ENCODE data around the gene ZFYVE19. TPM values are rescaled to one million over a fixed set of nuclear protein-coding genes. Genes with fewer than 3 reads are reported as not detected.

Gene ZFYVE19
- total and polyA plus RNA-seq, 2 of the 13 experiments (the other 11 are each of a cell fraction or from before 2014, with no cell fraction given): 23.3 to 44.0 TPM

DNA sequence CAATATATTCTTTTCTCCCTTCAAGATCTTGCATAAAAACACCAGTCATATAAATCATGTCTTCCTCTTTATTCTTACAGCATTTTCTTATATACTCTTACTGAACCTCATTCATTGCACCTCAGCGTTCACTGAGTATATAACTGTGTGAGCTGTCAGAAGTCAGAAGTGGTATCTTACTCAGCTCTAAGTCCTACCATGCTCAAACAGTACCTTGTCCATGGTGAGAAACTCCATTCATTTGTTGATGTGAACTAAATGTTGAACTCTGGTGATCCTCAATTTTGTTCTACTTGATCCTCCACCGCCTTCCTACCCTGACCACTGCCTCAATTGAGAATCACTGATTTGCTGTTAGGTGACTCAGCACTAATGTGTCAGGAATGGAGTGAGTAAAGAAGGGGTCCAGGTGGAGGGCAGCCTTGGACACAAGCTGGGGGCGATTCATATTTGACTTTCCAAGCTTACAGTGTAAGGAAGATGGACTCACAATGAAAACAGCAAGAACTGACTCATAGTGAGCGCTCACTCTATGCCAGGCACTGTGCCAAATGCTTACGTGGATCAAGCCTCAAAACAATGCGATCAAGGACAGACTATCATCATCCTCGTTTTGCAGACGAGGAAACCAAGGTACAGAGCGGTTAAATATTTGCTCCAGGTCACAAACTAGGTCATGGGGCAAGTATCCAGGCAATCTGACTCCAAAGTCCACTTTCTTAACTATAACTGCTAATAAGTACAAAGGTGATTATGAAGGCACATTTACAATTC is 13.5 kb upstream of the ZFYVE19 start (continued):
- TF ChIP-seq, protein P1, sequence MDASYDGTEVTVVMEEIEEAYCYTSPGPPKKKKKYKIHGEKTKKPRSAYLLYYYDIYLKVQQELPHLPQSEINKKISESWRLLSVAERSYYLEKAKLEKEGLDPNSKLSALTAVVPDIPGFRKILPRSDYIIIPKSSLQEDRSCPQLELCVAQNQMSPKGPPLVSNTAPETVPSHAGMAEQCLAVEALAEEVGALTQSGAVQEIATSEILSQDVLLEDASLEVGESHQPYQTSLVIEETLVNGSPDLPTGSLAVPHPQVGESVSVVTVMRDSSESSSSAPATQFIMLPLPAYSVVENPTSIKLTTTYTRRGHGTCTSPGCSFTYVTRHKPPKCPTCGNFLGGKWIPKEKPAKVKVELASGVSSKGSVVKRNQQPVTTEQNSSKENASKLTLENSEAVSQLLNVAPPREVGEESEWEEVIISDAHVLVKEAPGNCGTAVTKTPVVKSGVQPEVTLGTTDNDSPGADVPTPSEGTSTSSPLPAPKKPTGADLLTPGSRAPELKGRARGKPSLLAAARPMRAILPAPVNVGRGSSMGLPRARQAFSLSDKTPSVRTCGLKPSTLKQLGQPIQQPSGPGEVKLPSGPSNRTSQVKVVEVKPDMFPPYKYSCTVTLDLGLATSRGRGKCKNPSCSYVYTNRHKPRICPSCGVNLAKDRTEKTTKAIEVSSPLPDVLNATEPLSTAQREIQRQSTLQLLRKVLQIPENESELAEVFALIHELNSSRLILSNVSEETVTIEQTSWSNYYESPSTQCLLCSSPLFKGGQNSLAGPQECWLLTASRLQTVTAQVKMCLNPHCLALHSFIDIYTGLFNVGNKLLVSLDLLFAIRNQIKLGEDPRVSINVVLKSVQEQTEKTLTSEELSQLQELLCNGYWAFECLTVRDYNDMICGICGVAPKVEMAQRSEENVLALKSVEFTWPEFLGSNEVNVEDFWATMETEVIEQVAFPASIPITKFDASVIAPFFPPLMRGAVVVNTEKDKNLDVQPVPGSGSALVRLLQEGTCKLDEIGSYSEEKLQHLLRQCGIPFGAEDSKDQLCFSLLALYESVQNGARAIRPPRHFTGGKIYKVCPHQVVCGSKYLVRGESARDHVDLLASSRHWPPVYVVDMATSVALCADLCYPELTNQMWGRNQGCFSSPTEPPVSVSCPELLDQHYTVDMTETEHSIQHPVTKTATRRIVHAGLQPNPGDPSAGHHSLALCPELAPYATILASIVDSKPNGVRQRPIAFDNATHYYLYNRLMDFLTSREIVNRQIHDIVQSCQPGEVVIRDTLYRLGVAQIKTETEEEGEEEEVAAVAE (CRISPR knock-in tag; IDR thresholded peaks at IDR 0.05; ENCODE audit: borderline replicate concordance): 0 out of 2 replicates have a peak, but pooled peaks have one; percentile 39
- TF ChIP-seq TRIM24 (CRISPR knock-in tag; IDR thresholded peaks at IDR 0.05): no peak
- TF ChIP-seq ZNF629 (CRISPR knock-in tag; conservative IDR thresholded peaks at IDR 0.05): peak; percentile 22; the same call in 1 of the 2 replicates
- TF ChIP-seq NFE2 (CRISPR knock-in tag; IDR thresholded peaks at IDR 0.05): peak; percentile 63; the same call in 1 of the 2 replicates
- peak; percentile 100 for TF ChIP-seq ZNF205 (CRISPR knock-in tag; IDR thresholded peaks at IDR 0.05)
- TF ChIP-seq ZMYM4 (CRISPR knock-in tag; IDR thresholded peaks at IDR 0.05): peak; percentile 25; the same call in 1 of the 2 replicates
- TF ChIP-seq, protein P2, sequence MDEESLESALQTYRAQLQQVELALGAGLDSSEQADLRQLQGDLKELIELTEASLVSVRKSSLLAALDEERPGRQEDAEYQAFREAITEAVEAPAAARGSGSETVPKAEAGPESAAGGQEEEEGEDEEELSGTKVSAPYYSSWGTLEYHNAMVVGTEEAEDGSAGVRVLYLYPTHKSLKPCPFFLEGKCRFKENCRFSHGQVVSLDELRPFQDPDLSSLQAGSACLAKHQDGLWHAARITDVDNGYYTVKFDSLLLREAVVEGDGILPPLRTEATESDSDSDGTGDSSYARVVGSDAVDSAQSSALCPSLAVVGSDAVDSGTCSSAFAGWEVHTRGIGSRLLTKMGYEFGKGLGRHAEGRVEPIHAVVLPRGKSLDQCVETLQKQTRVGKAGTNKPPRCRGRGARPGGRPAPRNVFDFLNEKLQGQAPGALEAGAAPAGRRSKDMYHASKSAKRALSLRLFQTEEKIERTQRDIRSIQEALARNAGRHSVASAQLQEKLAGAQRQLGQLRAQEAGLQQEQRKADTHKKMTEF (CRISPR knock-in tag; IDR thresholded peaks at IDR 0.05): peak; percentile 77
- no peak for TF ChIP-seq HNRNPK (IDR thresholded peaks at IDR 0.05; ENCODE audit: low read depth, low read length, poor library complexity, severe bottlenecking)
- 0 out of 2 replicates have a peak, but pooled peaks have one; percentile 19 for TF ChIP-seq ZBTB4 (CRISPR knock-in tag; IDR thresholded peaks at IDR 0.05; ENCODE audit: borderline replicate concordance)
- TF ChIP-seq RFXANK (CRISPR knock-in tag; IDR thresholded peaks at IDR 0.05): 0 out of 2 replicates have a peak, but pooled peaks have one; percentile 23
- TF ChIP-seq IKZF4 (CRISPR knock-in tag; IDR thresholded peaks at IDR 0.05; ENCODE audit: borderline replicate concordance, low read depth, not compliant biosample characterization): no peak
- TF ChIP-seq ZBTB25 (CRISPR knock-in tag; IDR thresholded peaks at IDR 0.05): peak; percentile 69; the same call in 1 of the 2 replicates
- TF ChIP-seq ATM (IDR thresholded peaks at IDR 0.05; ENCODE audit: borderline replicate concordance): no peak
- TF ChIP-seq MIXL1 (CRISPR knock-in tag; IDR thresholded peaks at IDR 0.05): peak; percentile 80; the same call in 1 of the 2 replicates
- TF ChIP-seq, protein P3, sequence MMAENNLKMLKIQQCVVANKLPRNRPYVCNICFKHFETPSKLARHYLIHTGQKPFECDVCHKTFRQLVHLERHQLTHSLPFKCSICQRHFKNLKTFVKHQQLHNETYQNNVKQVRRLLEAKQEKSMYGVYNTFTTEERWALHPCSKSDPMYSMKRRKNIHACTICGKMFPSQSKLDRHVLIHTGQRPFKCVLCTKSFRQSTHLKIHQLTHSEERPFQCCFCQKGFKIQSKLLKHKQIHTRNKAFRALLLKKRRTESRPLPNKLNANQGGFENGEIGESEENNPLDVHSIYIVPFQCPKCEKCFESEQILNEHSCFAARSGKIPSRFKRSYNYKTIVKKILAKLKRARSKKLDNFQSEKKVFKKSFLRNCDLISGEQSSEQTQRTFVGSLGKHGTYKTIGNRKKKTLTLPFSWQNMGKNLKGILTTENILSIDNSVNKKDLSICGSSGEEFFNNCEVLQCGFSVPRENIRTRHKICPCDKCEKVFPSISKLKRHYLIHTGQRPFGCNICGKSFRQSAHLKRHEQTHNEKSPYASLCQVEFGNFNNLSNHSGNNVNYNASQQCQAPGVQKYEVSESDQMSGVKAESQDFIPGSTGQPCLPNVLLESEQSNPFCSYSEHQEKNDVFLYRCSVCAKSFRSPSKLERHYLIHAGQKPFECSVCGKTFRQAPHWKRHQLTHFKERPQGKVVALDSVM (CRISPR knock-in tag; IDR thresholded peaks at IDR 0.05): no peak
- TF ChIP-seq SMARCE1 (IDR thresholded peaks at IDR 0.05; ENCODE audit: borderline replicate concordance): no peak

Measured in HepG2 (cell line).